Suprapubic skin (tissue), 4 donors: Measurements from ENCODE around the gene PARVB.

Experiments
- EP300 ChIP-seq: sonication (generic); formaldehyde crosslinking; IDR thresholded peaks from one replicate; pipeline ENCODE4 v1.6.1; 2017; ENCODE audit warnings: antibody characterized with exemption
- POLR2A ChIP-seq, 2 donors: fragments of 450-650 bp; IDR thresholded peaks; one replicate each; pipeline ENCODE4 v1.6.1; 2017; ENCODE audit warnings: antibody characterized with exemption in 2 of 2, mild to moderate bottlenecking in 2 of 2, moderate library complexity in 2 of 2
- POLR2AphosphoS5 ChIP-seq, 3 donors: sonication (generic); formaldehyde crosslinking; IDR thresholded peaks; one replicate each; pipeline ENCODE4 v1.6.1; 2017; ENCODE audit warnings: antibody characterized with exemption in 3 of 3
- TF ChIP-seq, protein P1 (sequence below), 2 donors: fragments of 200-600 bp in 1 of 2; fragments of 450-650 bp in 1 of 2; sonication (generic) in 1 of 2; IDR thresholded peaks; one replicate each; pipeline ENCODE4 v1.5.1; 2016 to 2019; ENCODE audit warnings: antibody characterized with exemption in 2 of 2, mild to moderate bottlenecking in 1 of 2, moderate library complexity in 1 of 2

DNA sequence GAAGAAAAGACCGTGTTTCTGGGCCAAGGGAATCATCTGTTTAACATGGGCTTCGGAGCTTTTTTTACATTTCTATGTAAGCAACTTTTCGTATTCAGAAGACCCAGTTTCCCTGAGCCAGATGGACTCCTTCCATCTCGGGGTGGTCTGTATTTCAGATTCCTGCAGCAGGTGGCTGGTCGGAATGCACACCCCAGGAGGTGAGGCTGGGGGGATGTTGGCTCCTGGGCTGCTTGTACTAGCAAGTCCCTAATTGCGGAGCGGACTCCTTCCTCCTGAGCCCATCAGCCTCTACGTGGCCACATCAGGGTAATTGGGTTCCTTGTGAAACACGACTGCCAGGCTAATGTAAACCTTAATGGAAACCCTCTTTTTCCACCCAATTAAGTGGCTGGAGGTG, 58.7 kb downstream of the PARVB start:
- TF ChIP-seq, protein P1, sequence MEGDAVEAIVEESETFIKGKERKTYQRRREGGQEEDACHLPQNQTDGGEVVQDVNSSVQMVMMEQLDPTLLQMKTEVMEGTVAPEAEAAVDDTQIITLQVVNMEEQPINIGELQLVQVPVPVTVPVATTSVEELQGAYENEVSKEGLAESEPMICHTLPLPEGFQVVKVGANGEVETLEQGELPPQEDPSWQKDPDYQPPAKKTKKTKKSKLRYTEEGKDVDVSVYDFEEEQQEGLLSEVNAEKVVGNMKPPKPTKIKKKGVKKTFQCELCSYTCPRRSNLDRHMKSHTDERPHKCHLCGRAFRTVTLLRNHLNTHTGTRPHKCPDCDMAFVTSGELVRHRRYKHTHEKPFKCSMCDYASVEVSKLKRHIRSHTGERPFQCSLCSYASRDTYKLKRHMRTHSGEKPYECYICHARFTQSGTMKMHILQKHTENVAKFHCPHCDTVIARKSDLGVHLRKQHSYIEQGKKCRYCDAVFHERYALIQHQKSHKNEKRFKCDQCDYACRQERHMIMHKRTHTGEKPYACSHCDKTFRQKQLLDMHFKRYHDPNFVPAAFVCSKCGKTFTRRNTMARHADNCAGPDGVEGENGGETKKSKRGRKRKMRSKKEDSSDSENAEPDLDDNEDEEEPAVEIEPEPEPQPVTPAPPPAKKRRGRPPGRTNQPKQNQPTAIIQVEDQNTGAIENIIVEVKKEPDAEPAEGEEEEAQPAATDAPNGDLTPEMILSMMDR (IDR thresholded peaks at IDR 0.05), result no peak
- TF ChIP-seq EP300 (no peak), POLR2A (IDR thresholded peaks at IDR 0.05) (no peak), POLR2AphosphoS5 (IDR thresholded peaks at IDR 0.05) (no peak)
